Transverse colon (tissue), 4 donors: ENCODE measurements around the gene CCDC198.

Experiments used
- CTCF ChIP-seq, 5 experiments: fragments of 200-600 bp in 3 of 5; fragments of 450-650 bp in 2 of 5; sonication (generic) in 3 of 5; IDR thresholded peaks; 1 replicate in 2 of 5; 2 replicates in 3 of 5; pipeline ENCODE4 v1.5.1; 2016 to 2017; ENCODE audit warnings: antibody characterized with exemption in 5 of 5, inconsistent platforms in 3 of 5, mild to moderate bottlenecking in 2 of 5, moderate library complexity in 1 of 5
- POLR2AphosphoS5 ChIP-seq, 3 donors: sonication (generic); formaldehyde crosslinking; IDR thresholded peaks; one replicate each; pipeline ENCODE4 v1.6.1; 2016; ENCODE audit warnings: antibody characterized with exemption in 3 of 3

- TF ChIP-seq CTCF (IDR thresholded peaks at IDR 0.05) (no peak), POLR2AphosphoS5 (IDR thresholded peaks at IDR 0.05) (no peak)
These were observed 15.1 kb upstream of the CCDC198 start for GRCh38 chr14:57508756-57509155.
